GM18517 (cell line): ENCODE measurements around the gene NAPEPLD.
"Not testable (repeated sequence)": the region's sequence is repeated elsewhere in the genome, so short reads cannot be mapped to it uniquely, and the experiment has no call there.

Source experiments
- ATAC-seq: cut with Tn5 transposase; IDR thresholded peaks from one replicate; pipeline ENCODE4 v1.9.1; 2021; ENCODE audit warnings: mild to moderate bottlenecking, moderate library complexity; ENCODE audit not compliant: unreplicated experiment

NAPEPLD gene

GRCh38 chr7:103148994-103149807 is at the start of gene NAPEPLD:
NAPEPLD (minus strand) TSS chr7:103149099; CDS start chr7:103128776, 20,323 bp downstream.
- peak; percentile 90 for ATAC-seq

GRCh38 chr7:103198079-103198478 is 49.2 kb upstream of the NAPEPLD start:
- ATAC-seq: not testable (repeated sequence)

DNA sequence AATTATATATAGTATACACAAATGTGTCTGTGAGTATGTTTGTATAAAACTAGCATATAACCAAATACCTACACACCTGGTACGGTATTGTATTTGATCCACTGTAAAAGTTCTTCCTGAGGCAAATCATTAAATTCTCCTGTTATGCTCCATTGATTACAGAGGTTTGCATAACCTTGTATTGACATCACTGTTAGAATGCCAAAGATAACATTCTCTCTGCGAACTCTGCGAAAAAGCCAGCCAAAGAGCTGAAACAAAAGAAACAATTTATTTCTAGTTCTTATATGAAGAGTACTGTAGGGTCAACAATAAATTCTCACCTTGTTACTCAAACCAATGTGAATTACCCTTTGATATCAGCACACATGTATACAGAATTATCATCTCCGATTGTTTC is 46.5 kb upstream of the NAPEPLD start:
- ATAC-seq: not testable (repeated sequence)

DNA sequence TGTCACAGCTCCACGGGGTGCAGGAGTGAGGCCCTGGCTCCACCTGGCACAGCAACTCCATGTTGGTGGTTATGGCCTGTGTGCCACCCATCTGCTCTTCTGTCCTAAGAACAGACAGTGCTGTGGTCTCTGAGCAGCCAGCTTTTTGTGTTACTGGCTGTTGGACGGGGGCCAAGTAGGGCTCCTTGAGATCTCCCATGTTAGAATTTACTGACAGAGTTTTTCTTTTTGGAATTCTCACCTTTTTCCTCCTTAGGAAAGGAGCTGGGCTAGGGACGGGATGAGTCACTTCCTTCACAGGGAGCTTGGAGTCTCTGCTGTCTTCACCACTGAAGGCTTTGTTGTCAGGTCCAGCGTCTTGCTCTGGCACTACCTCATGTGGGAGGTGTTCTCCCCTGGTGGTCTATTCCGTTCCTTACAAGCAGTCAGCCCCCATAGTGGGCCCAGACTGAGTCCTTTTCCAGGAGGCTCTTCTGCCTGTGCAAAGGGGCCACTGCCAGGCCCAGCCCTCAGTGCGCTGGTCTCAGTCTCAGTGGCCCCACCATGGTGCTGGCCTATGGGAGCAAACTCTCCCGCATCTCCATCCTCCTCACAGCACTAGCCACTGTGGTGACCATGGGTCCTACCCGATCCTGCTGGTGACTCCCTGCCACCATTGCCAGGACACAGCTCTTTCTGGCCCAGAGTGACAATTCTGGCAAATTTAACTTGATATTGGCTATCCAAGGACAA is 23.7 kb upstream of the NAPEPLD start:
- not testable (repeated sequence) for ATAC-seq

DNA sequence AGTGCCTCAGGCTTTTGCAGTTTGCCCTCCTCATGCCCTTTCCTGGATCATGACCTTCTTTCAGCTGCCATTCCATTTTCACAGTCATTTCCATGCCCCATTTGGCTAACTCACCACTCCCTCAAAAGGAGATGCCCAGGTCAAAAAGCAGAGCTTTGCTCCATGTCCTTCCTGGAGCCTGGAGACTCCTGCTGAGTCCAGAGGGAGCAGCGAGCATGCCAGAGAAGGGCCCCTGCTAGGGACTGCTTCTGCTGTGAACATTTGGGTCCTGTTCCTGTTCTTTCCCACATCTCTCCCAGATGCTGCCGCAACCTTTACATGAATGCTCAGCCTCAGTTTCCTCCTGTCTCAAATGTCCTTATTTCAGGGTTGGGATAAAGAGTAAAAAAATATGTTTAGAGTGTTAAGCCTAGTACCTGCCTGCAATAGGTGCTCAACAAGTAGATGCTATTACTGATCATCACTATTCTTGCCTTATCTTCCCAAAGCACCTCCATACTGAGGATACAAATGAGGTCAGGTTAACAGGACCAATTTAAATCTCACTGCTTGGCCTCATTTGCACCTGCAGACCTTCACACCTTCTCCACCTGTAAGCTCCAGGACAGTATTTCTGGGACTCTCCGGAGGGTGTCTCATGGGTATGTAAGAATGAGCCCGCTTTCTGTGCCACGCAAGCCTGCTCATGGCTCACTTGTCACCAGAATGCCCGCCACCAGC is 23.0 kb upstream of the NAPEPLD start:
- not testable (repeated sequence) for ATAC-seq

DNA sequence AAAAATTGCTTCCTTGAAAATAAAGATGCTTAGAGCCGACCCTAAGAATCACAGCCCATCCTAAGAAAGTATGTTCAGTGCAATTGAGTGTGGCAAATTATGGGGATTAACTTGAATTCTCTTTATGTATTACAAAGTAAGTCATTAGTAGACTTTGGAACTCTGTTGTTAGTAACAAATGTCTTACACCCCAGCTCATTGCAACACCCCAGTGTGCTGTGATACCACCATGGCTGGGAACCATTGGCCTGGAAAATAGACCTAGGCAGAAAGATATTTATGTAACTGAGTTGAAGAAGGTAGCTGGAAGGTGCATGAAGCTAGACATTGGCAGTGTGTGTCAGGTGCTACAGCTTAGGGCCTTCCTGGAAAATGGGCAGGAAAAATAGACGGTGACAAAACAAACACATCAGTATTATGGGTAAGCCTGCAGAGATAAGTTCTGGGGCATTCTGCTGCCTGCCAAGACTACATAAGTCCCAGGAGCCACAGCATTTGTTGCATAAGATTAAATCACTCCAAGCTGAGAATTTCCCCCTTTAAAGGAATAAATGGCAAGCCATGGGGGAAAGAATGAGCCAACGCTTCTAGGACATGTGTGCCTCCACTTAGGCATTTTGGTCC is 18.1 kb upstream of the NAPEPLD start:
- not testable (repeated sequence) for ATAC-seq

DNA sequence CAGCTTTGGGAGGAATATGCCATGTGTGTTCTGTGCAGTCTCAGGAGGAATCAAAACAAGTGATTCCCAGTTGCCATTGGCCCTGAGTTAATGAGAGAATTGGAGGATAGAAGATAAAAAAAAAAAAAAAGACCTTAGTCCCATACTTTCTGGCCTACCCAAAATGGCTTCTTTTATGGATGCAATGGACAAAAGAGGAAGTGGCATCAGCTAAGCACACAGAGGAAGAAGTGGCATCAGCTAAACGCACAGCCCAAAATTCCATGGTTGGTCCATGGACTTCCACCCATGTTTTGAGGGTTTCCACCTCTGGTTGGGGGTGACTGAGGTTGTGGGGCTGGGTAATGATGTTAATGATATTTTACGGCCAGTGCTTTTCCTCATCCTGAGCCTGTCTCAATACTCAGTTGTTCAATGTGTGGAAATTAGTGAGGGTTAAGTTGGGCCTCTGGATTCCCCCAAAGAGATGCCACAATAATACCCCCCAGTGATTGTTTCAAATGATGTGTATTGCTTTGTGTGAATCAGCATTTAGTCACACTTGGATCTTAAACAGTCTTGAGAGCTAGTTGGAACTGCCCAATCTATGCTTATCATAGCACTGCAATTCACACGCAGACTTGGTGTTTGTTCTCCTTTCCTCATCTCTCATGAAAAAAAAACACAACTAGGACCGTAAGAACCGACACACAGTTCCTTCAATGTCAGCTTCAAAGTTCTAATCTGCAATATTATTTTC is 14.4 kb upstream of the NAPEPLD start:
- ATAC-seq: not testable (repeated sequence)

- not testable (repeated sequence) for ATAC-seq
Observed at GRCh38 chr7:103162641-103163040, 13.7 kb upstream of the NAPEPLD start.

GRCh38 chr7:103161998-103162616 is 13.2 kb upstream of the NAPEPLD start:
- not testable (repeated sequence) for ATAC-seq

GRCh38 chr7:103159072-103159471 is 10.2 kb upstream of the NAPEPLD start:
- not testable (repeated sequence) for ATAC-seq

DNA sequence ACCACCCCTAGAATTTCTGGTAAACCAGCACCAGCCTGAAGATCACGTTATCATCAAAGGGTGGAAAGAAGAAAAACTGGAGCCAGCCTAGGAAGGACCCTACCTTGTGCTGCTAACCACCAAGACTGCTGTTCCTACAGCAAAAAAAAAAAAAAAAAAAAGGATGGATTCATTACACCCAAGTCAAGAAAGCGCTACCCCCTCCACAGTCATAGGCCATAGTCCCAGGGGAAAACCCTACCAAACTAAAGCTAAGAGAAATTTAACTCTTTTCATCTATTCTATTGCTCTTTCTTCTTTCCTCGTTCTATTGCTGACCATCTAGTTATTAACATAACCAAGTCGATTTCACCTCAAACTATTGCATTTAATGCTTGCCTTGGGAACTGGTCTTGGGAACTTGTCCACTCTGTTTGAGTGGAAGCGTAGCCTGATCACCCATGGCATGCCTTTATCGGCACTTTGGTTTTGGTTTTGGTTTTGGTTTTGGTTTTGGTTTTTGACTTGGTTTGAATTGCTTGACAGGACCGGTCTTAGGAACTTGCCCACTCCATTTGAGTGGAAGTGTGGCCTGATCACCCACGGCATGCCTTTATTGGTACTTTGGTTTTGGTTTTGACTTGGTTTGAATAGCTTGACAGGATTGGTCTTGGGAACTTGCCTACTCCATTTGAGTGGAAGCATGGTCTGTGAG is 6.6 kb upstream of the NAPEPLD start:
- peak; percentile 65 for ATAC-seq

DNA sequence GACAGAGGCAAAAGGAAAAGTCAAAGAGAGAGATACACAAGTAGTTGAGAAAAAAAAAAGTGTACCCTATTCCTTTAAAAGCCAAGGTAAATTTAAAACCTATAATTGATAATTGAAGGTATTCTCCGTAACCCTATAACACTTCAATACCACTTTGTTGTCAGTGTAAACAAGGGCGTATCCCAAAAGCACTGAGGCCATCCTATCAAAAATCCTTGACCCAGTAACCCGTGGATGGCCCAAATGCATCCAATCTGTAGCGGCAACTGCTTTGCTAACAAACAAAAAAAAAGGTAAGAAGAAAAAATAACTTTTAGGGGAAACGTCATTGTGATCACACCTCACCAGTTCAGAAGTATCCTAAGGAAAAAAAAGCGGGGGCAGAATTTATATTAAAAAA is 5.1 kb upstream of the NAPEPLD start:
- no peak for ATAC-seq

GRCh38 chr7:103152744-103153617 is 4.1 kb upstream of the NAPEPLD start:
- not testable (repeated sequence) for ATAC-seq

DNA sequence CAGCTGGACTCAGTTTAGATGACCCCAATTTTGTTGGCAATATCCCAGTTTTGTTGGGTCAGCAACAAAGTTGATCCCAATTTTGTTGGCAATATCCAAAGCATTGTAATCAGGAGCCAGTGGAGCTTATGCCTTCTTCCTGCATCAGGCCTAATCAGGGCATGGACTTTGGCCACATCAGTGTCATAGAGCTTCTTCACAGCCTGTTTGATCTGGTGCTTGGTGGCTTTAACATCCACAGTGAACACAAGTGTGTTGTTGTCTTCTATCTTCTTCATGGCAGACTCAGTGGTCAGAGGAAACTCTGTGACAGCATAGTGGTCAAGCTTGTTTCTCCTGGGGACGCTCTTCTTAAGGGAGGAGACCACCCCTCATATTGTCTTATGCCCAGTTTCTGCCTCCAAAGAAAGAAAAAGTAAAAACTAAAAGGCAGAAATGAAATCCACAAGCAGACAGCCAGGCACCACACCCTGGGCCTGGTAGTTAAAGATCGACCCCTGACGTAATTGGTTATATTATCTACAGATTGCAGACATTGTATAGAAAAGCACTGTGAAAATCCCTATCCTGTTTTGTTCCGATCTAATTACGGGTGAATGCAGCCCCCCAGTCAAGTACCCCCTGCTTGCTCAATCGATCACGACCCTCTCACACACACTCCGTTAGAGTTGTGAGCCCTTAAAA is 3.2 kb upstream of the NAPEPLD start:
- ATAC-seq: not testable (repeated sequence)

DNA sequence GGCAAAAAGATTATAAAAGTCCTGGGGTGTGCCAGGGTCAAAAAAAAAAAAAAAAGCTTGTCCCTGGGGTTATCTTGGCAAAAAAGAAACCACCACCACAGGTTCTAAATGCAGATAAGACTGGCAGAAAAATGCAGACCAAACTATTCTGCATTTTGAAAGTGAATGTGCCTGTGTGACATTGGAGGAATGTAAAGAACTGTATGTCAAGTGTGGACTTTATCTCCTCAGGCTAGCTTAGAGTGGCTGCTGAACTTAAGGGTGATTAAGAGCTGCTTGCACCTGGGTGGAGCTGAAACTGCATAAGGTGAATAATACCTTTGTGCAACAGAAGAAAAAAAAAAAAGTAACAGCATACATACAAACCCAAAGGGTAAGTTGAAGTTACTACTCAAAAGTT is 1.3 kb upstream of the NAPEPLD start:
- ATAC-seq: no peak

GRCh38 chr7:103149808-103150180 is 895 bp upstream of the NAPEPLD start:
- no peak for ATAC-seq

- ATAC-seq: no peak
Observed at GRCh38 chr7:103148131-103148993, 537 bp downstream of the NAPEPLD start.
